Fibroblast of villous mesenchyme (primary cell): ENCODE measurements around the gene NUDT3. TPM values are rescaled to one million over a fixed set of nuclear protein-coding genes. Genes with fewer than 3 reads are reported as not detected.

ENCODE experiments used
- DNase-seq: peaks from one replicate; pipeline ENCODE4 v3.0.0-alpha.2; 2010; ENCODE audit warnings: low read depth
- H3K4me3 ChIP-seq: 2 replicates; pipeline ENCODE4 v1.5.1; 2011; ENCODE audit warnings: low read depth, mild to moderate bottlenecking, low read length
- CTCF ChIP-seq: IDR thresholded peaks from 2 replicates; pipeline ENCODE4 v1.5.1; 2012; ENCODE audit warnings: low read depth, mild to moderate bottlenecking, low read length; ENCODE audit not compliant: insufficient read depth
- total RNA-seq: library from RNA; depleted of rRNA; stranded (reverse); fragments of >200 nt; gene quantifications from 2 replicates; pipeline ENCODE4 v1.2.3, GENCODE V29; 2012

The NUDT3 gene
- total RNA-seq, 1 donor: 31.1 TPM

- TF ChIP-seq CTCF: no peak
Observed at GRCh38 chr6:34312259-34312658, 80.2 kb downstream of the NUDT3 start.

GRCh38 chr6:34310817-34311216, 81.7 kb downstream of the NUDT3 start:
- TF ChIP-seq CTCF: no peak
- no peak for DNase-seq
- no peak overlapping the region for H3K4me3 ChIP-seq

More at GRCh38 chr6:34312259-34312658, 80.2 kb downstream of the NUDT3 start:
- H3K4me3 ChIP-seq: no peak overlapping the region
- no peak for DNase-seq

GRCh38 chr6:34308483-34308882, 84.0 kb downstream of the NUDT3 start:
- no peak for DNase-seq
- no peak overlapping the region for H3K4me3 ChIP-seq
- no peak for TF ChIP-seq CTCF

GRCh38 chr6:34305982-34306708, 86.3 kb downstream of the NUDT3 start:
- DNase-seq: peak; percentile 93
- H3K4me3 ChIP-seq: no peak overlapping the region
- no peak for TF ChIP-seq CTCF

GRCh38 chr6:34305497-34305896, 87.0 kb downstream of the NUDT3 start:
- TF ChIP-seq CTCF: no peak

GRCh38 chr6:34304164-34304563, 88.3 kb downstream of the NUDT3 start:
- H3K4me3 ChIP-seq: no peak overlapping the region
- no peak for DNase-seq
- TF ChIP-seq CTCF: no peak

More at GRCh38 chr6:34305497-34305896, 87.0 kb downstream of the NUDT3 start:
- peak; percentile 22 for DNase-seq
- H3K4me3 ChIP-seq: no peak overlapping the region

GRCh38 chr6:34302929-34303328, 89.5 kb downstream of the NUDT3 start:
- TF ChIP-seq CTCF: no peak
- H3K4me3 ChIP-seq: no peak overlapping the region
- no peak for DNase-seq
